Transverse colon (tissue), 4 donors: Measurements from ENCODE around the gene ADM5.

Source experiments
- CTCF ChIP-seq, 5 experiments: fragments of 200-600 bp in 3 of 5; fragments of 450-650 bp in 2 of 5; sonication (generic) in 3 of 5; IDR thresholded peaks; 1 replicate in 2 of 5; 2 replicates in 3 of 5; pipeline ENCODE4 v1.5.1; 2016 to 2017; ENCODE audit warnings: antibody characterized with exemption in 5 of 5, inconsistent platforms in 3 of 5, mild to moderate bottlenecking in 2 of 5, moderate library complexity in 1 of 5
- POLR2A ChIP-seq: fragments of 450-650 bp; IDR thresholded peaks from one replicate; pipeline ENCODE4 v1.6.1; 2016; ENCODE audit warnings: antibody characterized with exemption, mild to moderate bottlenecking, moderate library complexity
- POLR2AphosphoS5 ChIP-seq, 3 donors: sonication (generic); formaldehyde crosslinking; IDR thresholded peaks; one replicate each; pipeline ENCODE4 v1.6.1; 2016; ENCODE audit warnings: antibody characterized with exemption in 3 of 3

- TF ChIP-seq POLR2A (peak; percentile 73), CTCF (IDR thresholded peaks at IDR 0.05) (peak in 4 of 5 experiments; percentile 33 to 68 (median 48)), POLR2AphosphoS5 (IDR thresholded peaks at IDR 0.05) (peak; percentile 89 to 92 (median 91))
Measured at GRCh38 chr19:49664171-49665035, 25.0 kb upstream of the ADM5 start.
